HG02938 (cell line): Measurements from ENCODE around the gene KRI1.
"Not testable (repeated sequence)": the region's sequence is repeated elsewhere in the genome, so short reads cannot be mapped to it uniquely, and the experiment has no call there.

ENCODE experiments used
- ATAC-seq: cut with Tn5 transposase; IDR thresholded peaks from one replicate; pipeline ENCODE4 v1.9.1; 2021; ENCODE audit warnings: mild to moderate bottlenecking, moderate library complexity; ENCODE audit not compliant: unreplicated experiment

Gene KRI1

DNA sequence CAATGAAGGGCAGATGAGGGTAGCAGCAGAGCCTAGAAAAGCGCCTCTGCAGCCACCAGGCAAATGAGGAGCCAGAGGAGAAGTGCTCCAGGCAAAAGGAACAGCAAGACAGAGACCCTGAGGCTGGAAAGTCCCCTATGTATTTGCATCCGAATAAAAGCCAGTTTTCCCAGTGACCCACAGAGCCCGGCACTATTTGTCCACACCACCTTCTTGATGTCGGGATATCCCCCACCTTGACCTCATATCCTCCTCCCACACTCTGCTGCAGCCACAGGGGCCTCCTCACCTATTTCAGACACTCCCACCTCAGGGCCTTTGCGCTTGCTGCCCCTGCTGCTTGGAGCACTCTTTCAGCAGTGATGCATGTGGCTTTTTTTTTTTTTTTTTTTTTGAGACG lies 15.5 kb downstream of the KRI1 start:
- no peak for ATAC-seq

- ATAC-seq: no peak
Measured at GRCh38 chr19:10549733-10550132, 16.1 kb downstream of the KRI1 start.

GRCh38 chr19:10548746-10549276 lies 17.0 kb downstream of the KRI1 start:
- no peak for ATAC-seq

DNA sequence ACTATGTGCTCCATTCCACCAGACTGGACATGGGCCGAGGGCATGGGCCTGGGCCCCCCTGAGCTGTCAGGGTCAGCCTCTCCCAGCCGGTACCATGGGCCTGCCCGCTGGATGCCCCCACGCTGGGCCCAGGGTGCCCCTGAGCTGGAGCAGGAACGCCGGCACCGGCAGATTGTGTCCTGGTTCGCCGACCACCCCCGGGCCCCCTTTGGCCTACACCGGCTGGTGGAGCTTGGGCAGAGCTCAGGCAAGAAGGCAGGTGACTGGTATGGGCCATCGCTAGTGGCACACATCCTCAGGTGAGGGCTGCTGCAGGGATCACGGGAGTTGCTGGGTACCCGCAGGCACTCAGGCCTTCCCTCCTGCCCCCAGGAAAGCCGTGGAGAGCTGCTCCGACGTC lies 19.0 kb downstream of the KRI1 start:
- ATAC-seq: no peak

- no peak for ATAC-seq
Measured at GRCh38 chr19:10544753-10545251, 21.0 kb downstream of the KRI1 start.

DNA sequence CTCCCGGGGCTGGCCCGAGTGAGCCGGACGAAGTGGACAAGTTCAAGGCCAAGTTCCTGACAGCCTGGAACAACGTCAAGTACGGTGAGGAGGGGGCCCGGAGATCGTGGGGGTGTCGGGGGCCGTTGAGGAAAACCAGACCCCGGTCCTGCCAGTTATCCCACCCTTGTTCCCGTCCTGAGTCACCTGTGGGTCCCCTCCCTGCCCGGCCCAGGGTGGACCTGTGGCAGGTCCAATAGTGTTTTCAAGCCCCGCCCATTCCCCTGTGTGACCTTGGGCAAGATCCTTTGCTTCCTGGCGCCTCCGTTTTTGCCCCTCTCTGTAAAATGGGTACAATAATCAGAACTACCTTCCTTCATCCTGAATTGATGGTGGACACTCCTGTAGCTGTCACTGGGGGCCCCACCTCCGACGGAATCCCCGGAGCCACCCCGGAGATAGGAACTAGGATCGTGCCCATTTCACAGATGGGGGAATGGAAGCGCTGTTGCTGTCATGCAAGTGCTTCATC lies 21.5 kb downstream of the KRI1 start:
- no peak for ATAC-seq

GRCh38 chr19:10543420-10544241 lies 22.2 kb downstream of the KRI1 start, which contains the start of gene ATG4D:
Gene ATG4D (plus strand): TSS chr19:10543904. CDS start chr19:10544091, 187 bp downstream.
- ATAC-seq: peak; percentile 66

DNA sequence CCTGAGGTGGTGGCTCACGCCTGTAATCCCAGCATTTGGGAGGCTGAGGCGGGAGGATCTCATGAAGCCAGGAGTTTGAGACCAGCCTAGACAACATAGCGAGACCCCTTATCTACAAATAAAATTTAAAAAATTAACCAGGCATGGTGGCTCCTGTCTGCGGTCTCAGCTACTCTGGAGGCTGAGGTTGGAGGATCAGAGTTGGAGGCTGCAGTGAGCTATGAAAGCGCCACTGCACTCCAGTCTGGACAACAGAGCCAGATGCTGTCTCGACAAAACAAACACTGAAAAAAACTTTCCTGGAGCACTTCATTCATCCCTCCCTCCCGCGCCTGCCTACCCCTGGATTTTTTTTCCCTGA lies 22.8 kb downstream of the KRI1 start:
- no peak for ATAC-seq

GRCh38 chr19:10539016-10539415 lies 26.8 kb downstream of the KRI1 start:
- not testable (repeated sequence) for ATAC-seq

- ATAC-seq: no peak
Measured at GRCh38 chr19:10538204-10538983, 27.4 kb downstream of the KRI1 start.

DNA sequence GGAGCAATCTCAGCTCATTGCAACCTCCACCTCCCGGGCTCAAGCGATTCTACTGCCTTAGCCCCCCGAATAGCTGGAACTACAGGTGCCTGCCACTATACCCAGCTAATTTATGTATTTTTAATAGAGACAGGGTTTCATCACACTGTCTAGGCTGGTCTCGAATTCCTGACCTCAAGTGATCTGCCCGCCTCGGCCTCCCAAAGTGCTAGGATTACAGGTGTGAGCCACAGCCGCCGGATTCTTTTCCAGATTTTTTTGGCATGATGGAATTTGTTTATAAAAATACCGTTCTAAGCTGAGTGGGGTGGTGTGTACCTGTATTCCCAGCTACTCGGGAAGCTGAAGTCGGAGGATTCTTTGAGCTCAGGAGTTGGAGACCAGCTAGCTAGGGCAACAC lies 28.1 kb downstream of the KRI1 start:
- ATAC-seq: no peak

DNA sequence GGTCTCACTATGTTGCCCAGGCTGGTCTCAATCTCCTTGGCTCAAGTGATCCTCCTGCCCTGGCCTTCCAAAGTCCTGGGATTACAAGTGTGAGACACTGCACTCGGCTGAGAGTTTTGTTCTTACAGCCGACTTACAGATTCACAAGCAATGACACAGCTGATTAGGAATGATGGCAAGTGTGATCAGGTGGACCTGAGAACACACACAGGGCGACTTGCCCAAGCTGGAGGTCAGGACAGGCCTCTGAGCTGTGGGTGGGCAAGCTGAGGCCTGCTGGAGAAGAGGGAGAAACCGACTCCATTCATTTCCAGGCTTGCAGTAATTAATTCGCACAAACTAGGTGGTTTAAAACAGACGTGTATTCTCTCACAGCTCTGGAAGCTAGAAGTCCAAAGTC lies 30.2 kb downstream of the KRI1 start:
- ATAC-seq: no peak

- no peak for ATAC-seq
Measured at GRCh38 chr19:10533646-10534386, 32.0 kb downstream of the KRI1 start.

DNA sequence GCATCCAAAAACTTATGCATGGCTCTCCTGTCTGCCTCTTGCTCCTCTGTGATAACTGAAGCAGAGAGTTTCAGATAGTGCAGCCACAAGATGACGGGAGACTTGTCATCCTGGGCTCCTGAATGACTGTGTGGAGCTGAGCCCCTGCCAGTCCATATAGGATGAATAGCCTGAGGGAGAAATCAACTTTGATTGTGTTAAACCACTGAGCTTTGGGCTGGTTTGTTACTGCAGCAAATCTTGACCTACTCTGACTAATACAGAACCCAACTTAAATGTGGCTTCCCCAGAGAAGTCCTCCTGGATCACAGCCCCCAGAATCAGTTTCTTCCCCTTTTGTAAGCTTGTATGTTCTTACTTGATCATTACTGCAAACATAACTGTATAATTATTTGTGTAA lies 33.4 kb downstream of the KRI1 start:
- no peak for ATAC-seq

DNA sequence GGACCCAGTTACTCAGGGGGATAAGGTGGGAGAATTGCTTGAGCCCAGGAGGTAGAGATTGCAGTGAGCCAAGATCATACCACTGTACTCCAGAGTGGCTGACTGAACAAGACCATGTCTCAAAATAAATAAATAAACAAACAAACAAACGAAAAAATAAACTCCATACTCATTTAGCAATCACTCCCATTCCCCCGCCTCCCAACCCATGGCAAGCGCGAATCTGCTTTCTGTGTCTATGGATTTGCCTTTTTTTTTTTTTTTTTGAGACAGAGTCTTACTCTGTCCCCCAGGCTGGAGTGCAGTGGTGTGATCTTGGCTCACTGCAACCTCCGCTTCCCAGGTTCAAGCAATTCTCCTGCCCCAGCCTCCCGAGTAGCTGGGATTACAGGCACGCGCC lies 38.9 kb downstream of the KRI1 start:
- ATAC-seq: not testable (repeated sequence)

DNA sequence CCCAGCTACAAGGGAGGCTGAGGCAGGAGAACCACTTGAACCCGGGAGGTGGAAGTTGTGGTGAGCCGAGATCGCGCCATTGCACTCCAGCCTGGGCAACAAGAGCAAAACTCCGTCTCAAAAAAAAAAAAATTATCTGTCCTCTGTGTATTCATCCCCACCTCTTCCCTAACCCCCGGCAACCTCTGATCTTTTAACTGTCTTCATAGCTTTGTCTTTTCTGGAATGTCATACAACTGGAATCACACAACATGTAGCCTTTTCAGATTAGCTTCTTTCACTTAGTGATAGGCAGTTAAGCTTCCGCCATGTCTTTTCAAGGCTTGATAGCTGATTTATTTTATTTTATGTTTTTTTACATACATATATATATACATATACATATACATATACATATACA lies 40.2 kb downstream of the KRI1 start:
- no peak for ATAC-seq

DNA sequence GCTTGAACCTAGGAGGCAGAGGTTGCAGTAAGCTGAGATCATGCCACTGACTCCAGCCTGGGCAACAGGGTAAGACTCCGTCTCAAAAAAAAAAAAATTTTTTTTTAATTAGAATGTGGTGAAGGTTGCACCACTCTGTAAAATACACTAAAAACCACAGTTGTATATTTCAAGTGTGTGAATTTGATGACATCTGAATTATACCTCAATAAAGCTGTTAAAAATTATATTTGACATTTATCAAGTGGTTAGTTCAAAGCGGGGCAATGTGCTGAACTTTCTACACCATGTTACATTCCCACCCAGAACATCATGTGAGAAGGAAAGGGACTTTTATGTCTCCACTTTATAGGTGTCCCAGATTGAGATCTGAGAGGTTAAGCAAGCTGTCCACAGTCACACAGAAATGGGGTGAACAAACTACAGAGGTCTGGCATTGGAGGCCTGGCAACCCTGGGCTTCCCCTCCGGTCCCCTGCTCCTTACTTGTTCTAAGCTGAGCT lies 42.6 kb downstream of the KRI1 start:
- ATAC-seq: no peak

DNA sequence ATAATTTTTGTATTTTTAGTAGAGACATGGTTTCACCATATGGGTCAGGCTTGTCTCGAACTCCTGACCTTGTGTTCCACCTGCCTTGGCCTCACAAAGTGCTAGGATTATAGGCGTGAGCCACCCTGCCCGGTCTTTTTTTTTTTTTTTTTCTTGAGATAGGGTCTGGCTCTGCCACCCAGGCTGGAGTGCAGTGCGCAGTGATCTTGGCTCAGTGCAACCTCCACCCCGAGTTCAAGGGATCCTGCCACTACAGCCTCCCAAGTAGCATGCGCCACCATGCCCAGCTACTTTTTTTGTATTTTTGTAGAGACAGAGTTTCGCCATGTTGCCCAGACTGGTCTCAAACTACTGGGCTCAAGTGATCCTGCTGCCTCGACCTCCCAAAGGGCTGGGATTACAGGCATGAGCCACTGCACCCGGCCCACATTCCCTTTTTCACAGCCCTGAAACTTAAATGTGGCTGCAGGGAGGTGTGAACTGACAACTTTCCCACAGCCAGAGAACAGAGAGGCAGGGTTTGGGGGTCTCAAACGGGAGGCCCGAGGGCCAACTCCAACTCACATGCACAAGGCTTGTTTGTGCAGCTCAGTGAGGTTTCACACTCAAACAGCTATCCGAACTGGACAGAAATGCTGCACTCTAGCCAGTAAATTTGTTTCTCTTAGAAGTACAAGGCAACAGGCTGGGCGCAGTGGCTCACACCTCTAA lies 44.2 kb downstream of the KRI1 start:
- ATAC-seq: no peak

DNA sequence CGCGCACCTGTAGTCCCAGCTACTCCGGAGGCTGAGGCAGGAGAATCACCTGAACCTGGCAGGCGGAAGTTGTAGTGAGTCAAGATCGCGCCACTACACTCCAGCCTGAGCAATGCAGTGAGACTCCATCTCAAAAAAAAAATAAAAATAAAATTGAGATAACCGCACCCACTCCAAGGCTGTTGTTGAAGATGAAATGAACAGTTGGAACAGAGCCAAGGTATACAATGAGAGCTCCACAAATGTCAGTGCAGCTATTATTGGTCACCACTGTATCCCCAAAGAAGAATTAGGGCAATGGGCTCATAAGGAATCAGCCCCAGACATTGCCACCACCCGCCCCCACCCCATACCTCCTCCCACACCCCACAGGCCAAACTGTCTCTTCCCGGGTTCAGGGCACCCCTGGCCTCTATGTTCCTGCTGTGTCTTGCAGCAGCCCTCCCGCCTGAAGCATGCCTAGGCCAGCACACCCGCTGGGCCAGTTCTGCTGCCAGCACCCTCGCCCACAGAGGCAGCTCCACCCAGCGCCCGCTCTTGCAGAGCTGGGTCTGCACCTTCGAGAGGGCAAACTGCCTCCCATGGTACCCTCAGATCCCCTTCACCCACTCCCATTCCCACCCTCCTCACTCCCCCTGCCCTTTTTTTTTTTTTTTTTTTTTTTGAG lies 45.0 kb downstream of the KRI1 start:
- no peak for ATAC-seq
